Inflammatory macrophage (primary cell): ENCODE measurements around the gene RAC2.
"Not testable (repeated sequence)": the region's sequence is repeated elsewhere in the genome, so short reads cannot be mapped to it uniquely, and the experiment has no call there.

ENCODE experiments used
- DNase-seq, 2 donors: peaks; one replicate each; pipeline ENCODE4 v3.0.0-alpha.2; 2020 to 2022

The RAC2 gene

DNA sequence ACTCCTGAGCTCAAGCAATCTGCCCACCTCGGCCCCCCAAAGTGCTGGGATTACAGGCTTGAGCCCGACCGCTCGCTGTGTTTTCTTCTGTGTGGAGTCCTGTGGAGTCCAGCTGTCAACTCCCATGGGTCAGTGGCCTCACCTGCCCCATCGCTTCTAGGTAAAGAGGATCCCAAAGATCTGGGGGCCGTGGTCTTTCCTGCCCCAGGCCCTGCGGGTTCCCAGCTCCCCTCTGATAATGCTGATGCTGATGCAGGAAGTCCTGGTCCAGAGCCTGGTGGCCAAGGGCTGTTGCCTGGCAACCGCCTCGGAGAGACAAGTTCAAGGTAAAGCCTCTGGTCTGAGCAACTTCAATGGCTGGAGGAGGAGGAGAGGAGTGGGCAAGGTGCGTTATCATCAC lies 41.4 kb downstream of the RAC2 start:
- no peak for DNase-seq

- no peak for DNase-seq
These were observed 42.0 kb downstream of the RAC2 start for GRCh38 chr22:37202001-37202555.

GRCh38 chr22:37201443-37201820 lies 42.6 kb downstream of the RAC2 start:
- not testable (repeated sequence) for DNase-seq

DNA sequence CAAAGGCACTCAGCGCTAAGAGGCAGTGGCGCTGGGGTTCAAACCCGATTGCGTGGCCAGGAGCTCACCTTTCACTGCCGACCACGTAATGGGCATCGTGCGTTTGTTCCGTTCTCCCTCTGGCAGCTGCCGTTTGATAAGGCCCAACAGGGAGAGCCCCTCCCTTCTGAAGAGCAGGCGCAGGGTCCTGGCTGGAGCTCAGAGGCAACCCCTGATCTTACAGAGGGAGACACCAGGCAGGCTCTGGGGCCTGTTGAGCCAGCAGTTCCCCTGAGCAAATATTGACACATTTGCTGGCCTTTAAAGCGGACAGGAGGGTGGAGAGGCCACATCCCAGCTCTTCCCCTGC lies 44.3 kb downstream of the RAC2 start:
- DNase-seq, result no peak

DNA sequence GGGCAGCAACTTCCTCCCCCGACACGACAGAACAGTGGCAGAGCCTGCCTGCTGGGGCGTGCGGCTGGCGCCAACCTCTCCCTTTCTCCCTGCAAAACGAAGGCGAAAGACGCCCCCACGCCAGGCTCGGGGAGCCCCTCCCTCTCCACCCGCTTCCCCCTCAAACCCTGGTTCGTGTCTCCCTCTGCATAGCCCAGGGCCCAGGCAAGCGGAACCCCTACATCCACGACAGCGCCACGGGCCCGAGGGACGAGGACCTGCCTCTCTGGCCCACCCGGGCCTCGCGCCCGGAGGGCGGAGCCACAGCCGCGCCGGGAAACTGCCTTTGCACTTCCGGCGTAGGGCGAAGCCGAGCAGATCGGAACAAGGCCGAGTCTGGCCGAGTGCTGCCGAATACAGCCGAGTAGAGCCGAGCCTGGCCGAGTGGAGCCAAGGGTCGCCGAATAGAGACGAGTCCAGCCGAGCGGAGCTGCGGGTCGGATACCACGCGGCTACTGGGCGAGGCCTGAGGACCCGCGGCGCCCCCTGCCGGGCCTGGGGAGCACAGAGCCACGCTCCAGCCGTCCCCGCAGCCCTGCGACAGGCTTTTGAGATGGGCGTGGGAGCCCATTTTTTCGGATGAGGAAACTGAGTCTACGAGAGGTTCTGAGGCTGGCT lies 44.8 kb downstream of the RAC2 start:
- DNase-seq, result peak; percentile 98 to 99

DNA sequence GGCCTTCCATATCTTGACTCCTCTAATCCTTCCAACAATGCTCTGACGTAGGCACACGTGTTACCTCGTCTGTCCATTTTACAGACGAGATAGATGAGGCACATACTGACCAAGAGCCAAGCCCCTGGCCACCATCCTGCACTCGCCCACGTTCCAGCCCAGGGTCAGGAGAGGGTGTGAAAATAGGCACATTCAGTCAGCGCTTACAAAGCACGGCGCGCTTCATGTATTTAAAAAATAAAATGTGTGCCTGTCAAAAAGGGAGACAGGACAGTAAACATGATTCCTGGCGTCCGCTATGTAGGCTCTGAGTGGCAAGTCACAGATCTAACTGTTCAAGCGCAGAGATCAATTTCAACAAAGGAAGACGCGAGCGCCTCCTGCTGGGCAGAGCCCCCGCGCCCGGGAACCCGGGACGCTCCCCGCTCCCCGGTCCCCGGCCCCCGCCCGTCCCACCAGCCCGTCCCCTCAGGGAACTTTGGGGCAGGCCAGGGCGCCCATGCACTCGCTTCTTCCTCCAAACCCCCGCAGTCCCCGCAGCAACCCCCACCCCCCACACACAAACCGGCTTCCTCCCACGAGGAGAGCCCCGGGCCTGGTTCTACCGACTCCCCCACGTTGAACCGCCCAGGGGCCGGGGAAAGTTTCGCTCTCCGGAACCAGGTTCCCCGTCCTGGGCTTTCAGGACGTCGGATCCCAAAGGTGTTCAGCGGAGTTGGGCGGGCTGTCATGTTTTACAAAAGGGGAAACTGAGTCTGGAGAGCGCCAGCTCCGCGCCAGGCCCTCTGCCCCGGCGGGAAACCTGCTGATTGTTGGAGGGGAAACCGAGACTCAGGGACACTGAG lies 45.6 kb downstream of the RAC2 start:
- DNase-seq, result peak; percentile 86 to 87

DNA sequence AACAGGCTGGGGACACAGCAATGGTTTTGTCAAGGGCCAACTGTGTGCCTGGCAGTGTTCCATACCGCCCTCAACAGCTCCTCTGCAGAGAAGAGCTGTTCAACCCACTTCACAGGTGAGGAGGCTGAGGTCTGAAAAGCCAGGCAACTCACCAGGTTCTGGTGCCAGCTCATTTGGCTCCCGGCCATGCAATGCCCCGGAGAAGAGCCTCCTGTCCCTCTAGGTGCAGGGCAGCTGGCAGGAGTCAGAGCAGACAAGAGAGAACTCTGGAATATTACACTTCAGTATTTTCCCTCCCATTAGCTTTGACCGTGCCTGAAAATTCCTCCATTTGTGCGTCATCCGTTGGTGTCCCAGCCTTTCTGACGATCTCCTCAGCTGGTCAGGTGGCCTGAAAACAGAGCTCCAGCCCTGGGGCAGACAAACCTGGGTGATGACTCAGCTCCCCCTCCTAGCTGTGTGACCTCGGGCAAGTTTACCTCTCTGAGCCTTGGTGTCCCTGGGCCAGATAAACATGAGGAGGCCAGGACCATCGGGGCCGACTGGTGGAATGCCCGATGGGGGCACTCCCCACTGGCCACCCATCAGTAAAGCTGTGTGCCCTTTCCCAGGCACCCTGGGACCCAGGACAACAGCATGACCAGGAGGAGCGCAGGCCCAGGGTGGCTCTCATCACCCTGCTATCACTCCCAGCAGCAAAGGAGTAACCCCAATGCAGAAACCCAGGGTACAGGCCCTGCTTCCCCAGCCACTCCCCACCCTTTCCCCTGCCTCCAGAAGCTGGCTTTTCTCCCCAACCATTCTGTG lies 46.4 kb downstream of the RAC2 start:
- no peak for DNase-seq

- no peak for DNase-seq
These were observed 47.3 kb downstream of the RAC2 start for GRCh38 chr22:37196539-37197450.

- no peak for DNase-seq
These were observed 48.1 kb downstream of the RAC2 start for GRCh38 chr22:37195921-37196320.

DNA sequence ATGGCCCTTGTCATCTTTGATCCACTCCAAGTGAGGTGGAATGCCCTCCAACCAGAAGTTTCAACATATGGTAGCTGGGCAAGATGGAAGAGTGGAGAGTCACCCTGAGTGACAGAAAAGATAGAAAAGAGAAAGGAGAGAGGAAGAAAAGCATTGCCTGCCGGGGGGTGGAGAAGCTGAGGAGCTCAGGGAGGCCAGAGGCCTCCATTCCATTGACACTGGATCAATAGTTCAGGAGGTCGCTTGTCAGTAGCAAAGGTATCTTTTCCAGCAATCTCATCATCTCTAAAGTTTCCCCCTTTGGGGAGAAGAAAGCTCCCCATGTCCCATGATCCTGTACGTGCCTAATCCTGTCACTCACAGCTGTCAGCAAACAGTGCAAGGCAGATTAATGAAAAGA lies 49.3 kb downstream of the RAC2 start:
- no peak for DNase-seq

- peak; percentile 90 to 94 for DNase-seq
These were observed 50.4 kb downstream of the RAC2 start for GRCh38 chr22:37193629-37194191.

DNA sequence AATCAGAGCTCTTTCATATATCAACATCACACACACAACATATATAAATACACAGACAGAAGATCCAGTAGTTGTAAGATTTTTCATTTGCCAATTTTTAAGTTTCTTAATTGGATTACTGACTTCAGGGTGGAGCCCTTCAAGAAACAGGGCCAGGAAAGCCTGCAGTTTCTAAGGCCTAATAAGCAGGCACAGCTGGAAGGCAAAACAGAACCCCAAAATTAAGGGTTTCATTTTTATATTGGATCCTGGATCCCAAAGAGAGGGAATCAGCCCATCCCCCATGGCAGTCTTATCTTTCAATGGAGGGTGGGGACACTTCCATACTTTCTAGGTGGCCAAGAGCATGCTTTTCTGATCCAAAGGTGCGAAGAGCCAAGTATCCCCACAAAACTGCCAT lies 51.3 kb downstream of the RAC2 start:
- DNase-seq, result no peak

DNA sequence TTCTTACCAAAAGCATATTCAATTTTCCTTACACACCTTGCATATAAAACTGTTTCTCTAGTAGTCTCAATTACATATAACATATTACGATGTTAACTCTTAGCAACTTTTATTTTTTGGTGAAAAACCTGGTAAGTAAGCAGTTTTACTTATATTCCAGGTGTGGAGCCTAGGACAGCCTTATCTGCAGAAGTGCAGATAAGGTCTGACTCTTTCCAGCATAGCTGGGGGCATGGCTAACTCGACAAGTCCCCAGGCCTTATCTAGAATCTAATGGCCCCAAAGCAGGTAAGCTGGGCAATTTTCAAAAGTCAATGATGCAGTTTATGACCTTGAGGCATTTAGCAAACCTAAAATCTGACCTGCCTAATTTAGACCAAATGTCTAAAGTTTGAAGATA lies 51.9 kb downstream of the RAC2 start:
- no peak for DNase-seq

DNA sequence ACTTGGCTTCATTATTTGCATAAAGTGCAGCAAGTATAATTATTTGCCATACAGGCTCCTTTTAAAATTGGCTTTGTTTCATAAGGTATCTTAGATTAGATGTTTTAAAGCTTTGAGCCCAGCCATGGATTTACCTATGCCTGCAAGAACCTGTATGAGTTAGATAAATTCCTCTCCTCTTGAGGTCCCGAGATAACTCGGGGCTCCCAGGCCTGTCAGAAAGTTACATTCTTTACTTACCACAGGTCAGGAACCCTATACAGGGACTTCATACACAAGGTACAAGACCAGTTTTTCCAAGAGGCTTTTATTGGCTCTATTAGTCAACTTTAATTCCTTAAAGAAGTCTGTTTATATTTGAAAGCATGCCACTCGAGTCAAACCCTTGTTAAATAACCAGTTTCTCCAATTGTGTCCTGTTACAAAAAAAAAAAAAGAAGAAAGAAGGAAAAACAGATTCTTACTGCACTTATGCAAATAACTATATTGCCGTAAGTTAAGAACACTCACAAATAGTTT lies 53.7 kb downstream of the RAC2 start:
- no peak for DNase-seq

GRCh38 chr22:37188901-37189466 lies 55.1 kb downstream of the RAC2 start:
- DNase-seq, result no peak

DNA sequence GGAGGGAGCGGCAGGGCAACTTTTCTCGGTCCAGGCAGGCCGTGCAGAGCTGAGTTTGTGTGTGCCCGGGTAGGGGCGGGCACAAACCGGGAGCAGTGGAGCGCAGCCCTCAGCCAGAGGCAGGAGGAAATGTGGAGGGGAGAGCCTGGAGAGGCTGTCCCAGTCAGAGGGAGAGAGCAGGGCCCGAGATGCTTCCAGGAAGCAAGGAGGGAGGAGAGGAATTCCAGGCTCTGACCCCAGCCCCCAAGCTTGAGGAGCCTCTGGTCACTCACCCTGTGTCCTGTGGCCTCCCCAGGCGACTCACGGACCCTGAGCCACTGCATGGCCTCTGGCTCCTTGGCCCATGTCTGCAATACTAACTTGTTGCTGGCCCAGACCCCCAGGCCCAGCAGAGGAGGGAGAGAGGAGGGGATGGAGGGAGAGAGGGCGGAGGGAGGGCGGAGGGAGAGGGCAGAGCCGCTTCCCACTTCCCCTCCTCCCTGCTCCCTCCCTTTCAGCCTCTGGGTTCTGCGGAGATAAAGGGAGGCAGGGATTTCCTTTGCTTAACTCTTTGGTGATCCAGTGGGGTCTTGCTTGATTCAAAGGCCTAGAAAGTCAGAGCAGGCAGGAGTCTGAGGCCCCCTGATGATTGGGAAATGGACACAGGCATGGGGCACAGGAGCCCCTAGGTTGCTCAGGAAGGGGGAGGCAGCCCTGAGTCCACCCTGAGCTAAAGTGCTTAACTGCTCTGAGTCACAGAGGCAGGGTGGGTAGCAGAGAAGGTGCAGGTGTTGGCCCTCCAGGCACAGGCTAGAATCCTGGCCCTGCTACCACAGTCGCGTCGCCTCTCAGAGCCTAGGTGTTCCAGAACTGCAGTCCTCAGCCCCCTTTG lies 55.9 kb downstream of the RAC2 start, which contains the start of gene C1QTNF6:
Gene C1QTNF6 (minus strand): TSS at position 357 of the 871 bp plus-strand sequence. CDS start 34 bp downstream, at position 323.
- DNase-seq, result no peak

DNA sequence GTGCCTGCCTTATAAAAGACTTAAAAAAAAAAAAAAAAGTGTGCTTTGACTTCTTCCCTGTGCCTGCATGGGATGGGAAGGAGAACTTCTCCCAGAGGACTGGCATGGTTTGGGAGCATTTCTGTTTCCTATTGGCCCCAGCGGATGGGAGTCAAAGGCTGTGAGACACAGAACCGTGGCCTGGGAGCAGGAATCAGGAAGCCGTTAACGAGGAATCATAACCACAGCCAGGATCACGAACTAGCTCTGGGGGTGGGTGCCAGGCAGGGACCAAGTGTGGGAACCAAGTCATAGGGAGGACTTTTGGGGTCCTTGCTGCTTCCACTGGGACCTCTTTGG lies 56.5 kb downstream of the RAC2 start:
- DNase-seq, result no peak

DNA sequence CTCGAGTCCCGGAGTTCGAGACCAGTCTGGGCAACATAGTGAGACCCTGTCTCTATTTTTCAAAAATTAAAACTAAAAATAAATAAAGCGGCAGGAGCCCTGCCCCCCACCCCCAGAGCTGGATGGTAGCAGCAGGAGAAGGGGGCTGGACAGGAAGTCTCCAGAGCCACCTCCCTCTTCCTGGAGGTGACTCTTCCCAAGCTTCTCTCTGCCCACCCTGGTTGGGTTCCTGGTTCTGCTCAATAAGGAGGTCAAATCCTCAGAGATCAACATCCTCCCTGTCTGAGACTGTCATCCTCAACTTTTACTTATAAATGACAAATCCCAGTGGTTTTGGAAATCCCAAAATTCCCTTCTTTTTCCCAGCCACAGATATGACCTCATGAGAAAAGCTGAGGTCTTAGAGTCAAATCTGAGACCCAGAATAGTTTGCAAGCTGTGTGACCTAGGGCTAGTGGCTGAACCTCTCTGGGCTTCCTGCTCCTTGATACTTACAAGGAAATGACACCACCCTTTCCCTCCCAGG lies 57.0 kb downstream of the RAC2 start:
- no peak for DNase-seq

GRCh38 chr22:37186228-37186996 lies 57.7 kb downstream of the RAC2 start:
- peak; percentile 51 to 67 for DNase-seq
